HG02852 (cell line): ENCODE data around the gene INHA.

Experiments
- ATAC-seq: cut with Tn5 transposase; IDR thresholded peaks from one replicate; pipeline ENCODE4 v1.9.1; 2021; ENCODE audit warnings: mild to moderate bottlenecking, moderate library complexity; ENCODE audit not compliant: unreplicated experiment

INHA gene

GRCh38 chr2:219557320-219557719, 14.8 kb upstream of the INHA start:
- ATAC-seq = no peak

- ATAC-seq = no peak
These were observed 14.0 kb upstream of the INHA start for GRCh38 chr2:219557791-219558785.

GRCh38 chr2:219559156-219559915, 12.8 kb upstream of the INHA start:
- no peak for ATAC-seq

GRCh38 chr2:219560037-219560892, 11.8 kb upstream of the INHA start:
- ATAC-seq = no peak

- ATAC-seq = no peak
These were observed 11.3 kb upstream of the INHA start for GRCh38 chr2:219560893-219561178.

GRCh38 chr2:219561179-219562048, 10.7 kb upstream of the INHA start:
- no peak for ATAC-seq

GRCh38 chr2:219562049-219563020, 9.8 kb upstream of the INHA start:
- ATAC-seq = no peak

- ATAC-seq = no peak
These were observed 8.7 kb upstream of the INHA start for GRCh38 chr2:219563271-219563928.

- no peak for ATAC-seq
These were observed 6.7 kb upstream of the INHA start for GRCh38 chr2:219565130-219566080.

- no peak for ATAC-seq
These were observed 5.5 kb upstream of the INHA start for GRCh38 chr2:219566640-219567039.

GRCh38 chr2:219567131-219567530, 5.0 kb upstream of the INHA start:
- no peak for ATAC-seq

GRCh38 chr2:219567791-219568361, 4.2 kb upstream of the INHA start:
- no peak for ATAC-seq

- ATAC-seq = no peak
These were observed 3.1 kb upstream of the INHA start for GRCh38 chr2:219569041-219569440.

- no peak for ATAC-seq
These were observed 2.5 kb upstream of the INHA start for GRCh38 chr2:219569635-219570034.

GRCh38 chr2:219570194-219570923, 1.8 kb upstream of the INHA start:
- ATAC-seq = no peak

- ATAC-seq = no peak
These were observed 1.2 kb upstream of the INHA start for GRCh38 chr2:219570924-219571310.
